GM12875 (cell line): Measurements from ENCODE around the gene VSTM5.

ENCODE experiments used
- H3K4me3 ChIP-seq: one replicate; pipeline ENCODE4 v1.5.1; 2011; ENCODE audit warnings: low read depth, low read length, control low read depth
- CTCF ChIP-seq: IDR thresholded peaks from 2 replicates; pipeline ENCODE4 v1.5.1; 2011; ENCODE audit warnings: low read depth, mild to moderate bottlenecking, control low read depth, inconsistent platforms, low read length, moderate library complexity, borderline replicate concordance; ENCODE audit not compliant: insufficient read depth

VSTM5 gene

GRCh38 chr11:93819966-93820695, 30.3 kb downstream of the VSTM5 start:
- TF ChIP-seq CTCF, result no peak
- no peak overlapping the region for H3K4me3 ChIP-seq

GRCh38 chr11:93817426-93818348, 32.7 kb downstream of the VSTM5 start:
- TF ChIP-seq CTCF, result no peak
- no peak overlapping the region for H3K4me3 ChIP-seq

- H3K4me3 ChIP-seq, result no peak overlapping the region
- no peak for TF ChIP-seq CTCF
These were observed 35.3 kb downstream of the VSTM5 start for GRCh38 chr11:93814966-93815633.

- TF ChIP-seq CTCF, result no peak
- no peak overlapping the region for H3K4me3 ChIP-seq
These were observed 36.4 kb downstream of the VSTM5 start for GRCh38 chr11:93813974-93814373.

GRCh38 chr11:93807980-93808379, 42.4 kb downstream of the VSTM5 start:
- no peak for TF ChIP-seq CTCF
- H3K4me3 ChIP-seq, result no peak overlapping the region

- H3K4me3 ChIP-seq, result no peak overlapping the region
- no peak for TF ChIP-seq CTCF
These were observed 45.5 kb downstream of the VSTM5 start for GRCh38 chr11:93804879-93805278.

- H3K4me3 ChIP-seq, result no peak overlapping the region
- TF ChIP-seq CTCF, result no peak
These were observed 49.1 kb downstream of the VSTM5 start for GRCh38 chr11:93801366-93801765.
